ENCODE measurements around the gene LMBR1. TPM values are rescaled to one million over a fixed set of nuclear protein-coding genes. Genes with fewer than 3 reads are reported as not detected.
A peak's percentile ranks its signal among the peaks of the same experiment; 100 is the strongest.

Gene LMBR1
- total RNA-seq, 1 donor from 2014 or later: 89.1 TPM

DNA sequence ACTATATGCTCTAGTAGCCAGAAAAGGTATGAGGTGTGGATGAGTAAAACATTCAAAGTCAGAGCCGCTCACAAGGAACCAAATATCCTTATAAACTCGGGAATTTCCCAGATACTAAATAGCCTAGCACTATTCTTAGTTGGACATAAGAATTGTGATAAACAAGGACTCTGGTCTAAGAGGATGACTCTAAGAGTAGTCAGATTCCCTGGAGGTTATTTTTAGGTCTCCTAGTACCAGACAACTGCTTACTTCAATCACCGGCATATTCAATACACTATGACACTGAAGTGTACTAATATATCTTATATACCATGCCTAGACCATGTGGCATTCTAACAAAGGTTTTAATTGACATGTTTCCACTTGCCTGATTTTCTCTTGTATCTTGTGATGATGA is 56.5 kb downstream of the LMBR1 start:
- Mint-ChIP-seq H3K4me1 (ENCODE audit: low read depth) (peaks cover 2% of the 10 kb centered on the region), H3K9me3 (ENCODE audit: low read depth) (peaks cover 4% of the 10 kb centered on the region), H3K4me3 (ENCODE audit: low read depth) (no peak overlapping the region), H3K27me3 (no peaks in the 10 kb centered on the region), H3K27ac (no peak overlapping the region), H3K36me3 (ENCODE audit: insufficient read depth) (peaks cover 18% of the 10 kb centered on the region)
- no peak for DNase-seq (ENCODE audit: low spot score, unreplicated experiment)
- TF ChIP-seq, protein P1, sequence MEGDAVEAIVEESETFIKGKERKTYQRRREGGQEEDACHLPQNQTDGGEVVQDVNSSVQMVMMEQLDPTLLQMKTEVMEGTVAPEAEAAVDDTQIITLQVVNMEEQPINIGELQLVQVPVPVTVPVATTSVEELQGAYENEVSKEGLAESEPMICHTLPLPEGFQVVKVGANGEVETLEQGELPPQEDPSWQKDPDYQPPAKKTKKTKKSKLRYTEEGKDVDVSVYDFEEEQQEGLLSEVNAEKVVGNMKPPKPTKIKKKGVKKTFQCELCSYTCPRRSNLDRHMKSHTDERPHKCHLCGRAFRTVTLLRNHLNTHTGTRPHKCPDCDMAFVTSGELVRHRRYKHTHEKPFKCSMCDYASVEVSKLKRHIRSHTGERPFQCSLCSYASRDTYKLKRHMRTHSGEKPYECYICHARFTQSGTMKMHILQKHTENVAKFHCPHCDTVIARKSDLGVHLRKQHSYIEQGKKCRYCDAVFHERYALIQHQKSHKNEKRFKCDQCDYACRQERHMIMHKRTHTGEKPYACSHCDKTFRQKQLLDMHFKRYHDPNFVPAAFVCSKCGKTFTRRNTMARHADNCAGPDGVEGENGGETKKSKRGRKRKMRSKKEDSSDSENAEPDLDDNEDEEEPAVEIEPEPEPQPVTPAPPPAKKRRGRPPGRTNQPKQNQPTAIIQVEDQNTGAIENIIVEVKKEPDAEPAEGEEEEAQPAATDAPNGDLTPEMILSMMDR (IDR thresholded peaks at IDR 0.05; ENCODE audit: unreplicated experiment): no peak

- no peak overlapping the region for H3K27ac Mint-ChIP-seq
- no peaks in the 10 kb centered on the region for H3K27me3 Mint-ChIP-seq
- peaks cover 25% of the 10 kb centered on the region for H3K36me3 Mint-ChIP-seq (ENCODE audit: insufficient read depth)
- no peak for DNase-seq (ENCODE audit: low spot score, unreplicated experiment)
- TF ChIP-seq, protein P1 (IDR thresholded peaks at IDR 0.05; ENCODE audit: unreplicated experiment): no peak
- no peaks in the 10 kb centered on the region for H3K4me1 Mint-ChIP-seq (ENCODE audit: low read depth)
- peaks cover 4% of the 10 kb centered on the region for H3K9me3 Mint-ChIP-seq (ENCODE audit: low read depth)
- no peak overlapping the region for H3K4me3 Mint-ChIP-seq (ENCODE audit: low read depth)
These were observed 58.5 kb downstream of the LMBR1 start for GRCh38 chr7:156834462-156834861.

DNA sequence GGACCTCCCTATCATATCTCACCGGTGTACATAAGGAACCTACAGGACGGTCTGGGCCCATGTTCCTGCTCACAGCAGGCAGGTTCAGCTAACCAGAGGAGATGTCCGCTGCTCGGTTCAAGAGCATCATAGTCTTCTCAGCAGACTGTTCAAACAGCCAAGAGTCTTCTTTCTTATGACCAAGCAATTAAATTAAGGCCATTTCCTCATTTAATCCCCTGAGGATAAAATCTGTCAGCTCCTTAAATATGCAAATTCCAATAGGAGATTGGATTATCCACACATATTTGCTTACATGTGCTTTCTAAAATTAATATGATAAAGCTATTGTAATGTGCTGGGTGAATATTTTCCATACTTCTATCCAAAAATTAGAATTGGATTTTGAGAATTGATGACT is 59.7 kb downstream of the LMBR1 start:
- H3K27ac Mint-ChIP-seq: peak overlapping the region; percentile 25
- H3K36me3 Mint-ChIP-seq (ENCODE audit: insufficient read depth): peaks cover 25% of the 10 kb centered on the region

GRCh38 chr7:156832195-156832877 is 60.6 kb downstream of the LMBR1 start:
- H3K4me3 Mint-ChIP-seq (ENCODE audit: low read depth): no peak overlapping the region
- no peak overlapping the region for H3K27ac Mint-ChIP-seq
- DNase-seq (ENCODE audit: low spot score, unreplicated experiment): no peak
- H3K4me1 Mint-ChIP-seq (ENCODE audit: low read depth): no peaks in the 10 kb centered on the region
- H3K27me3 Mint-ChIP-seq: no peaks in the 10 kb centered on the region
- no peaks in the 10 kb centered on the region for H3K9me3 Mint-ChIP-seq (ENCODE audit: low read depth)
- H3K36me3 Mint-ChIP-seq (ENCODE audit: insufficient read depth): peaks cover 23% of the 10 kb centered on the region
- TF ChIP-seq, protein P1 (IDR thresholded peaks at IDR 0.05; ENCODE audit: unreplicated experiment): no peak

More for the DNA sequence above, 59.7 kb downstream of the LMBR1 start:
- Mint-ChIP-seq H3K4me3 (ENCODE audit: low read depth) (no peak overlapping the region), H3K4me1 (ENCODE audit: low read depth) (no peaks in the 10 kb centered on the region), H3K27me3 (no peaks in the 10 kb centered on the region), H3K9me3 (ENCODE audit: low read depth) (peaks cover 2% of the 10 kb centered on the region)
- no peak for DNase-seq (ENCODE audit: low spot score, unreplicated experiment)
- TF ChIP-seq, protein P1 (IDR thresholded peaks at IDR 0.05; ENCODE audit: unreplicated experiment): no peak

- TF ChIP-seq, protein P1 (IDR thresholded peaks at IDR 0.05; ENCODE audit: unreplicated experiment): no peak
- Mint-ChIP-seq H3K9me3 (ENCODE audit: low read depth) (no peaks in the 10 kb centered on the region), H3K4me1 (ENCODE audit: low read depth) (no peaks in the 10 kb centered on the region), H3K36me3 (ENCODE audit: insufficient read depth) (peaks cover 19% of the 10 kb centered on the region), H3K4me3 (ENCODE audit: low read depth) (no peak overlapping the region), H3K27ac (peak overlapping the region; percentile 25), H3K27me3 (no peaks in the 10 kb centered on the region)
- no peak for DNase-seq (ENCODE audit: low spot score, unreplicated experiment)
These were observed 63.2 kb downstream of the LMBR1 start for GRCh38 chr7:156829669-156830336.

Data from progenitor cell of endocrine pancreas (in vitro differentiated cells).